Measurements from ENCODE around the gene ZRANB1. TPM values are rescaled to one million over a fixed set of nuclear protein-coding genes. Genes with fewer than 3 reads are reported as not detected.

ZRANB1 gene
- total RNA-seq, 1 donor from 2014 or later: 24.5 TPM

GRCh38 chr10:125029584-125030242 is 87.8 kb downstream of the ZRANB1 start:
- Mint-ChIP-seq H3K27ac (peak overlapping the region; percentile 84), H3K27me3 (no peaks in the 10 kb centered on the region), H3K9me3 (no peaks in the 10 kb centered on the region), H3K4me1 (ENCODE audit: unreplicated experiment) (peaks cover 62% of the 10 kb centered on the region), H3K4me3 (no peak overlapping the region), H3K36me3 (peaks cover 19% of the 10 kb centered on the region)
- DNase-seq (ENCODE audit: extremely low spot score, unreplicated experiment): no peak
- no peak for TF ChIP-seq CTCF (conservative IDR thresholded peaks at IDR 0.05)

- TF ChIP-seq CTCF (conservative IDR thresholded peaks at IDR 0.05): no peak
These were observed 88.8 kb downstream of the ZRANB1 start for GRCh38 chr10:125030567-125031197.

GRCh38 chr10:125032474-125033020 is 90.6 kb downstream of the ZRANB1 start:
- peaks cover 29% of the 10 kb centered on the region for H3K36me3 Mint-ChIP-seq
- TF ChIP-seq CTCF (conservative IDR thresholded peaks at IDR 0.05): no peak
- peaks cover 71% of the 10 kb centered on the region for H3K4me1 Mint-ChIP-seq (ENCODE audit: unreplicated experiment)
- no peaks in the 10 kb centered on the region for H3K9me3 Mint-ChIP-seq
- no peak overlapping the region for H3K4me3 Mint-ChIP-seq
- H3K27ac Mint-ChIP-seq: peak overlapping the region; percentile 31
- H3K27me3 Mint-ChIP-seq: no peaks in the 10 kb centered on the region
- no peak for DNase-seq (ENCODE audit: extremely low spot score, unreplicated experiment)

More at GRCh38 chr10:125030567-125031197, 88.8 kb downstream of the ZRANB1 start:
- no peaks in the 10 kb centered on the region for H3K27me3 Mint-ChIP-seq
- peaks cover 63% of the 10 kb centered on the region for H3K4me1 Mint-ChIP-seq (ENCODE audit: unreplicated experiment)
- H3K9me3 Mint-ChIP-seq: no peaks in the 10 kb centered on the region
- peaks cover 24% of the 10 kb centered on the region for H3K36me3 Mint-ChIP-seq
- no peak overlapping the region for H3K27ac Mint-ChIP-seq
- H3K4me3 Mint-ChIP-seq: no peak overlapping the region
- no peak for DNase-seq (ENCODE audit: extremely low spot score, unreplicated experiment)

GRCh38 chr10:125033146-125033924 is 91.4 kb downstream of the ZRANB1 start:
- no peak for TF ChIP-seq CTCF (conservative IDR thresholded peaks at IDR 0.05)
- H3K27ac Mint-ChIP-seq: no peak overlapping the region
- no peaks in the 10 kb centered on the region for H3K27me3 Mint-ChIP-seq
- H3K4me3 Mint-ChIP-seq: no peak overlapping the region
- peaks cover 68% of the 10 kb centered on the region for H3K4me1 Mint-ChIP-seq (ENCODE audit: unreplicated experiment)
- no peak for DNase-seq (ENCODE audit: extremely low spot score, unreplicated experiment)
- peaks cover 33% of the 10 kb centered on the region for H3K36me3 Mint-ChIP-seq
- no peaks in the 10 kb centered on the region for H3K9me3 Mint-ChIP-seq

- no peaks in the 10 kb centered on the region for H3K27me3 Mint-ChIP-seq
- no peaks in the 10 kb centered on the region for H3K9me3 Mint-ChIP-seq
- H3K4me3 Mint-ChIP-seq: no peak overlapping the region
- peaks cover 30% of the 10 kb centered on the region for H3K36me3 Mint-ChIP-seq
- no peak for DNase-seq (ENCODE audit: extremely low spot score, unreplicated experiment)
- peaks cover 64% of the 10 kb centered on the region for H3K4me1 Mint-ChIP-seq (ENCODE audit: unreplicated experiment)
- H3K27ac Mint-ChIP-seq: peak overlapping the region; percentile 24
- TF ChIP-seq CTCF (conservative IDR thresholded peaks at IDR 0.05): no peak
These were observed 92.8 kb downstream of the ZRANB1 start for GRCh38 chr10:125034675-125035074.
